ENCODE results near the gene OSBP2.

DNA sequence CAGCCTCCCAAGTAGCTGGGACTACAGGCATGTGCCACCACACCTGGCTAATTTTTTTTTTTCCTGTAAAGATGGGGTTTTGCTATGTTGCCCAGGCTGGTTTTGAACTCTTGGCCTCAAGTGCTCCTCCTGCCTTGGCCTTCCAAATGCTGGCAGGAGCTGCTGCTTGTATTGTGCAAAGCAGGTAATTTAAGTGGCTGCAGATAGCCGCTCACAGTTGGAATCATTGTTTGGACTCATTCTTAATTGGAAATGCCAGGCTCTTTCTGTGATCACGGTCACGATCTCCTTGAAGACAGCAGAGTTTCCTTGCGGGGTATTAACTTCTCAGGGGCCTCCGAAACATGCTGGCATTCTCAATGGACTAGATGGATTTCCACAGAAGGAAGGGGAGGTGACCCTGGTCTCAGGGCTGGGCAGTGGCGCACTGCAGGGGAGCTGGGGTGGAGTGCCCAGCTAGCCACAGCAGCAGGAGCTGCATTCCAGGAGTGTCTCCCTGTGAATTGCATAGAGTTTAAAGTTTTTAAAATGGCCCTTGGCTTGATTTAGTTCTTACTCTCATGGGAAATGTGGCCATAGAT, 137.8 kb downstream of the OSBP2 start:
- TF ChIP-seq POLR2AphosphoS5 (IDR thresholded peaks at IDR 0.05; ENCODE audit: borderline replicate concordance, low read depth, low read length) (no peak), EZH2 (IDR thresholded peaks at IDR 0.05) (no peak)
